Fibroblast of skin of right biceps (primary cell): ENCODE data around the gene BHMT2.
A peak's percentile ranks its signal among the peaks of the same experiment; 100 is the strongest.

ENCODE experiments used
- DNase-seq: peaks from one replicate; pipeline ENCODE4 v3.0.0-alpha.2; 2013

Gene BHMT2

GRCh38 chr5:79069488-79070349 lies at the start of gene BHMT2, which contains the start of gene DMGDH:
BHMT2 (plus strand) TSS chr5:79069767; CDS start chr5:79069783, 16 bp downstream.
DMGDH (minus strand) TSS chr5:79069674; CDS start chr5:79069620, 54 bp downstream.
- peak; percentile 55 for DNase-seq

- DNase-seq, result peak; percentile 89
Observed at GRCh38 chr5:79020861-79021561, 48.6 kb upstream of the BHMT2 start.

- DNase-seq, result peak; percentile 21
Observed at GRCh38 chr5:79021753-79022152, 47.8 kb upstream of the BHMT2 start.

- no peak for DNase-seq
Observed at GRCh38 chr5:79022771-79023170, 46.8 kb upstream of the BHMT2 start.

DNA sequence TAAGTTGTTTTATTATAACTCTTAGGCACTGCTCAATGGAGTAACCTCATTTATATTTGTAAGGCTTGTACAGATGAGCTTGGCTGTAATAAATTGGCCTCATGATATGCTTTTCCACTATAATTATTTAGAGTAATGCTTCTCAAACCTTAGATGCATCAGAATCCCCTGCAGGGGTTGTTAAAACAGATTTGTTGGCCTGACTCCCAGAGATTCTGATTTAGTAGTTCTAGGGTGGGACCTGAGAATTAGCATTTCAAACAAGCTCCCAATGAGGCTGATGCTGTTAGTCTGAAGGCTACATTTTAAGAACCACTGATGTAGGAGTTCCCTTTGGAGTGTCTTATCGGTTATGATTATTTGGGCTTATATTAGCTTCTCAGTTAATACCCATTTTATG lies 46.2 kb upstream of the BHMT2 start:
- DNase-seq, result no peak

- no peak for DNase-seq
Observed at GRCh38 chr5:79023947-79024346, 45.6 kb upstream of the BHMT2 start.

- peak; percentile 69 for DNase-seq
Observed at GRCh38 chr5:79025054-79025472, 44.5 kb upstream of the BHMT2 start.

DNA sequence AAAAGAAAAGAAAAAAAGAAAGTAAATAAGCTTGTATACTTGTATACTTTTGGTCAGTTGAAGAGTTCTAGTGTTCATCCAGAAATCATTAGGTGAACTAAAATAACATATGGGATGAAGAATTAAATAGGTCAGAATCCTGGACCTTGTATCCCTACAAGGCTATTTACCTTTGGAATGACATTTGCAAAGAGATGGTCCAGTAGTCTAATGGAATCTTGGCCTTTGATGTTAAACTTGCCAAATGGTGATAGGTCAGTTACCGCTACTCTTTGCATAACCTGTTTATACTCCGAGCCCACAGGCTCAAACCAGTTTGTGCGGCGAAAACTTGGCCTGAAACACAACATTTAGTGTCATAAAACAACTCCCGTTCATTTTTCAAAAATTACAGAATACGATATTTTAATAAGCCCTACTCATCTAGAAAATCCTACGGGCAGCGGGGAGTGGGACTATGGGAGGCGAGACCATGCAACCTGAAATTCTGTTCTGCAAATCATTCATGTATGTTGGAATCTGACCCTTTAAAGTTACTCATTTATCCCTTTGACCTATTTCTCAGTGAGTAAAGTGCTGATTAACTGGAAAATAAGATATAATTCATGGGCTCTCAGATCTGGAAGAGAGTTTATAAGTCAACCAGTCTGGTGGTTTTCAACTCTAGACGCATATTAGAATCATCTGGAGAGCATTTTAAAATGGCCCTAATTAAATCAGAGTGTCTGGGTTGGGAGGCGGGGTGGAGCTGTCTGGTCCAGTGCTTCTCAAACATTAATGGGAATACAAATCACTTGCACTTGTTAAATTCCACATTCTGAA lies 38.7 kb upstream of the BHMT2 start:
- no peak for DNase-seq

GRCh38 chr5:79031485-79031867 lies 38.1 kb upstream of the BHMT2 start:
- DNase-seq, result no peak

DNA sequence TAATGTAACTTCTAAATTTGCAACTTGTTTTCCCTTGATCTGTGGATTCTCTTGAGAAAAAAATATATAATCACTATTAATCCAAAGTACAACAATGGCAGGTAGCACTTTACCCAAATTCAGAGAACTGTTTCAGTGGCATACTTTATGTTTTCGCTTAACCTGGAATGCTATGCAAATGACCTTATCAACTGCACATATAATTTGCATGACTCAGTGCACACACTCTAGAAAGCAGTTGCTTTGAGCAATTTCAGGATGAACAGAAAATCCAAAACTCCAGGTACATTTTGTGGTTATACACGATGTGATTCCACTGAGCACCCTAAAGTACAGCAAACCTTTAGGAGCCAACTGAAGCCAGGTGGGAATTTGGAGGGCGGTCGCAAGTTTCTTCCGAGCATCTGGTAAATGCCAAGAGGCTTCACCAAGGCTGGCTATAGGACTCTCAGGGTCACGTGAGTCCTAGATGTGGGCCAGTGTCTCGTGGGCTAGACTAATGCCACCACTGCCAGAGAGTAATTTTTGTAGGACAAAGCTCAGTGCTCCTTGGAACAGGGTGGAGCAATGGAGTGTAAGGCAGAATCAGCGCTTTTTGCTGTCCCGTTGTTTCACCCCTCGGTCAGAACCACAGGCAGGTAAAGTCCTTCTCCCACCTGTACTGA lies 37.4 kb upstream of the BHMT2 start:
- peak; percentile 17 for DNase-seq

- no peak for DNase-seq
Observed at GRCh38 chr5:79032782-79033181, 36.8 kb upstream of the BHMT2 start.

DNA sequence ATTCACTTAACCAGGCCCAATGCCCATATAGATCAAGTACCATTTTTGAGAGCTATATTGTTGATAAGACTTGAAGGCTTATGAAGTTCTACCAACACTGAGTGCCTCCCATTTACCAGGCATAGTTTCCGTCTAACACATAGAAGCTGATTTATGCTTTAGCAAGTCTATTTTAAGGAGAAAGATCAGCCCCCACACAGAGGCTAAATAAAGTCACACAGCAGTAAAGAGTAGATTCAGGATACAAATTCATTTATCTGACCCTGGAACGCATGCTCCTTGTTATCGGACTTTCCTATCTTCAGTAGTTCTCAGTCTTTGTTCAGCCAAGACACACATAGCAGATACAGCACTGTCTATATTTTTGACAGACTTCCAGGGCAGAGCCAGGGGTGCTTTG lies 34.3 kb upstream of the BHMT2 start:
- DNase-seq, result no peak

- no peak for DNase-seq
Observed at GRCh38 chr5:79036769-79037168, 32.8 kb upstream of the BHMT2 start.

GRCh38 chr5:79042188-79042587 lies 27.4 kb upstream of the BHMT2 start:
- DNase-seq, result no peak

GRCh38 chr5:79047199-79047598 lies 22.4 kb upstream of the BHMT2 start:
- DNase-seq, result no peak

- DNase-seq, result no peak
Observed at GRCh38 chr5:79048437-79048836, 21.1 kb upstream of the BHMT2 start.

DNA sequence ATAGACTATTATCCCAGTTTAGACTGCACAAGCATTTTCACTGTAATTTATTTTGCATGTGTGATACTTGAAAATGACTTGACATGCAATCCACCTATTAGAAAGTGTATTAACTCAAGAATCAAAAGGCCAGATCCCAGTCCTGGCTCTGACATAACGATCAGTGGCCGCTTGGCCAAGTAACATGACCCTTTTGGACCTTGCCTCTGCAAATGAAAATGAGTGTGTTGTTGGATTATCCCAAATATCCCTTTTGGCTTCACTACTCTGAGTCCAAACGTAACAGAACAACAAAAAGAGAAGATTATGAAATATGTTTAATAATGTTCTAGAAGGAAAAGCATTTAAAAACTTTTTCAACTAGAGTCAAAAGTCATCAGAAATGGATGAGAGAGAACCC lies 19.1 kb upstream of the BHMT2 start:
- no peak for DNase-seq

DNA sequence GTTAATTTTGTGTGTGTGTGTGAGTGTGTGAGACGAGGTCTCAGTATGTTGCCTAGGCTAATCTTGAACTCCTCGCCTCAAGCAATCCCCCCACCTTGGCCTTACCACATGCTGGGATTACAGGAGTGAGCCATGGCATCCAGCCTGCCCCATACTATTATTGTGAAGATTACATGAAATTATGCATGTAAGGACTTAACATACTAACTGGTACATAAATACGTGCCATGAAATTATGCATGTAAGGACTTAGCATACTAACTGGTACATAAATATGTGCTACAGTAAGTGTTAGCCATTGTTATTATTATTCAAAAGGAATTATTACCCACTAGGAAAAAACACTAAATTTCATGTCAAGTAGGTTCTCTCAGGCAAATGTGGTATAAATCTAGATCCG lies 16.2 kb upstream of the BHMT2 start:
- DNase-seq, result no peak

- no peak for DNase-seq
Observed at GRCh38 chr5:79055017-79055416, 14.6 kb upstream of the BHMT2 start.

DNA sequence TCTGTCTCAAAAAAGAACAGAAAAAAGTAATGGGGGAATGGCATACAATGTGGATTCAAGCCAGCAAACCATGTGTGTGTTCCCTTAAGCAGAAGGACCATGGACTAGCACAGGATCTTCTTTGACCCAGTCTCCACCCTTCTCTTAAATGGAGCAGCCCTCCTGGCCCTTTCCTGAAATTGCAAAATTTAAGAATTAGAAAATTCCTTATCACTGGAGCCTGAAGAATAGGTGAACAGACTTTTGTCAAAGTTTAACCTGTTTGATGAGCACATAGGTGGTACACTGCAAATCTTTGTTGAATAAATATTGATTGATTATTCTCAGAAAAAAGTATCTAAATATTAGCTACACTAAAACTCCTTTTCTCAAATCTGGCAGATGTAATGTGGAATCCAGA lies 12.7 kb upstream of the BHMT2 start:
- DNase-seq, result no peak

- no peak for DNase-seq
Observed at GRCh38 chr5:79059674-79060073, 9.9 kb upstream of the BHMT2 start.

GRCh38 chr5:79062436-79062835 lies 7.1 kb upstream of the BHMT2 start:
- DNase-seq, result peak; percentile 18

- DNase-seq, result peak; percentile 59
Observed at GRCh38 chr5:79070350-79070667, 742 bp downstream of the BHMT2 start.
